ENCODE results near the gene LINC00305. TPM values are rescaled to one million over a fixed set of nuclear protein-coding genes. Genes with fewer than 3 reads are reported as not detected.

The LINC00305 gene
- total RNA-seq, result not detected
- long read RNA-seq, result 0 reads

DNA sequence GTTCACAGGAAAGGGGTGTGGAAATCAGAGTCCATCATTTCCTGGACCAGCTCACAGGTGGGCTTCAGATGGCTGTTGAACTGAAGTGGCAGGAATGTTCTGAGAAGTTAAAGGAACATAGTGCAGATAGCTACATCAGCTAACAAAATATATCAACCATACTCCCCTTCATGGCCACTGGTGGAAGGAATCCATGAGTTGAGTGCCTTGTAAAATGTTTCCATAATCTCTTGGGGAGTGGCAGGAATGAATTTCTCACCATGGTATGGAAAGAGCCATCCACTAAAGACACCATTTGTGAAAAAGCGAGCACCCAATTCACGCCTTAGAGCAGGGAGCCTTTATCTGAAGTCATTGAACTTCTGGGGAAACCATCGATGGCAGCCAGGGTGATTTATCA lies at the start of gene LINC00305:
Gene LINC00305, minus strand, starts transcription at position 101 of the 400 bp plus-strand sequence.
- no peak for ATAC-seq
- no peak for DNase-seq (ENCODE audit: missing footprints)
- intact Hi-C loops (cut with DNase I), result no loop called here

DNA sequence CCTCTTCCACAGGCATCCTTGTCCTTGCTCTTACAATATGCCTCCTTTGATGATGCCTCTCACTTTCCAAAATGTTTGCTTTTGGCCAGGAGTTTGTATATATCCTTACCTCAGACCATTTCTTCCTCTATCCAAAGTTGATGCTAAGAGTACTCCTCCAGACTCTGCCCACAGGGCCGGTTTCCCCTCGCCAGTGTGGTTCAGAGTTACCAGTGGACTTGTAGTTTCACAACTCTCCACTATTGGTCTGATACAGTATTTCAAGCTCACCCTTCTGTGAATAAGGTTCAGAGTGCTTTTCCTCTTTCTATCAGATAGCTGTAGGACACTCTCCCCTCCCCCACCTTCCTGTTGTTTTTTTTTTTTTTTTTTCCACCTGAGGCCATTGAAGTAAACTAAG lies 42.2 kb upstream of the LINC00305 start:
- intact Hi-C loops (cut with DNase I), result no loop called here
- DNase-seq (ENCODE audit: missing footprints) (no peak), ATAC-seq (no peak)

DNA sequence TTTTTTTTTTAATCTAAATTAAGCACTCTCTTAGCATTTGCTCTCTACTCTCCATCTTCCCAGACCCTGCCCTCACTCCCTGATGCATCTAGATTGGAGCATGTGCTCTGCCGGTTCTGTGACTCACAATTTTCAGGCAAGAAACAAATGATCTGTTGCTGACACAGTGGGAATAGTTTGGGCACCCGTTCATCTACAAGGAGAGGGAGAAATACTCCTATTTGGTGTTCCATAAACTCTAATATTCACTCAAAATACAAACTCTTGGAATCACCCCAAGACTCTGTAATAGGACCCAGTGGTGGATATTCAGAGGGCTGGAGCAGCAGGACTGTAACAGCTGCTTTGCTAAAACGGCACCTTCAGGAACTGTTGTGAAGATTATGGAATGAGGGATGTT lies 37.1 kb upstream of the LINC00305 start:
- ATAC-seq (no peak), DNase-seq (ENCODE audit: missing footprints) (no peak)
- intact Hi-C loops (cut with DNase I), result no loop called here

DNA sequence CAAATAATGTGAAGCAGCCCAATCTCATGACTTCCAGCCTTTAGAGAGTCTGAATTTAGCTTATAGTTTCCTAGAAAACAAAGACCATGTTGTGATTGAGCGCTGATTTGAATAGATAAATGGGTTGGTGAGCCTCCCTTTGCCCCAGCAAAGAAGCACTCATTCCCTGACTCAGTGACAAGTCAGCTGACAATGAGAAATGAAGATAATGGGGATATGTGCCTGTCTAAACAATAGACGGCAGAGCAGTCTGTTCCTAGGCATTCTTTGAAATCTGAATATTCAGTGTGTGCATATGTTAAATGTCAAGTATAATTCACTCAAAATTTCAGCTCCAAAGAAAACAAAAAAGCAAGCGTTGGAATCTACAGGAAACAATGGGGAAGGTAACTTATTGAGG lies 34.8 kb upstream of the LINC00305 start:
- ATAC-seq (no peak), DNase-seq (ENCODE audit: missing footprints) (no peak)
- intact Hi-C loops (cut with DNase I), result no loop called here

DNA sequence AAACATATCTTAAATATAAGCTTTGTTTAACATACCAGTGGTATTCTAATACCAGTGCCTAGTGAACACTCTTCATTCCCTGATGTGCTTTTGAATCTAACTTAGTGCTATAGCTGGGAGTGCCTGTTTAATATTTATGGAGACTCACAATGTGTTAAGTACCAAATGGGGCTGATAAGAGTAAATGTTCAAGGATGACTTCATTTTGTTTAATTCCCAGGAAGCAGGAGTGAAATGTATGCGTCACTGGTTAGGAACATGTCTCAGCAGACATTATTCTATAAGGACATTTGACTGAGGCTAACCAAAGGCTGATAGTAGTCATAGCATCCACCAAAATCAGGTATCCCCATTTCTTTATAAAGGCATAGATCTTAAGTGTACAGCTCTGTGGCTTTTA lies 31.7 kb upstream of the LINC00305 start:
- DNase-seq (ENCODE audit: missing footprints) (no peak), ATAC-seq (no peak)
- intact Hi-C loops (cut with DNase I), result no loop called here

DNA sequence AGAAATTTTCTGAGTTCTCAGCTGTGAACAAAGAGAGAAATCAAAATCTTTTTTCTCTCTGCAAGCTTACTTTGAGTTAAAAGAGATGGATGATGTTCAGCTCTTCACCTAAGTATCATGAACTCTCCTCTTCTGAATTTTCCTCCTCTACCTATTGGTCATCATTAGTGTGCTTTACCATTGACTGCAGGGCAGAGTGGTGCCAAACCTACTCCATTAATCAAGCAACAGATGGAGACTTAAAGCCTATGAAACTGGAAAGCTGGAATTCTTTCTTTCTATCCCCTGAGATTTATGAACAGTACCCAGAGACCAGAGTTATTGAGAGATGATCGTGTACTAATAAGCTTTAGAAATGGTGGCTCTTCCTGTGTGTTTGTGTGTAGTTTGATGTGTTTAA lies 31.3 kb upstream of the LINC00305 start:
- DNase-seq (ENCODE audit: missing footprints) (no peak), ATAC-seq (no peak)
- intact Hi-C loops (cut with DNase I), result no loop called here

DNA sequence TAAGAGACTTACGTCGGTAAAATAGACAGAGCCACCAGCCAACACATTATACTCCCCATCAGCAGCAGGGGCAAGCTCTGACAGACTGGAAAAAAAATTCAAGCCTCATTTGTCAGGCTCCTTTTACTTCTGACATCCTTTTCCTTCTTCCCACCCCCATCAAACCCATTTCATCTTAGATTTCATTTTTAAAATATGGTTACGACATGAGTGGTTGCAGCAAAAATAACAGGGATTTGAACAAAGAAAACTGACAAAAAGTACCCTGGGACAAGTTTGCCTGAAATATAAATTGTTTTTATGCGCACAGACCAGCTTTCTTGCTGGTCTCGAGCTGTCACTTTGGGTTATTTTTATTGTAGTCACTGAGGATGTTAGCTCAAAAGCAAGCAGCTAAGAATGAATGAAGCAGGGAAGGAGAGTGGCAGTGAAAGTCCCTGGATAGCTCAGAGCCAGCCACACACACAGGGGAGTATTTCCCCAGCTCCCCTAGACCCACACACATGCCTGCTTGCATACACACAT lies 30.7 kb upstream of the LINC00305 start:
- no peak for ATAC-seq
- DNase-seq (ENCODE audit: missing footprints), result no peak
- intact Hi-C loops (cut with DNase I), result no loop called here

DNA sequence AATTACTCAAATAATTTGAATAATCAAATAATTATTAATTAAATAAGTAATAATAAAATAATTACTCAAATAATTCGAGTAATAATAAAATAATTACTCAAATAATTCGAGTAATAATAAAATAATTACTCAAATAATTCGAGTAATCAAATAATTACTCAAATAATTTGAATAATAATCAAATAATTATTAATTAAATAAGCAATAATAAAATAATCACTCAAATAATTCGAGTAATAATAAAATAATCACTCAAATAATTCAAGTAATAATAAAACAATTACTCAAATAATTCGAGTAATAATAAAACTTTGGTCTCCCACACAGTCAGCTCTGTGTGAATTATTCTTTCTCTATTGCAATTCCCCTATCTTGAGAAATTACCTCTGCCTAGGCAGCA lies 30.0 kb upstream of the LINC00305 start:
- no peak for DNase-seq (ENCODE audit: missing footprints)
- ATAC-seq, result no peak
- intact Hi-C loops (cut with DNase I), result no loop called here

DNA sequence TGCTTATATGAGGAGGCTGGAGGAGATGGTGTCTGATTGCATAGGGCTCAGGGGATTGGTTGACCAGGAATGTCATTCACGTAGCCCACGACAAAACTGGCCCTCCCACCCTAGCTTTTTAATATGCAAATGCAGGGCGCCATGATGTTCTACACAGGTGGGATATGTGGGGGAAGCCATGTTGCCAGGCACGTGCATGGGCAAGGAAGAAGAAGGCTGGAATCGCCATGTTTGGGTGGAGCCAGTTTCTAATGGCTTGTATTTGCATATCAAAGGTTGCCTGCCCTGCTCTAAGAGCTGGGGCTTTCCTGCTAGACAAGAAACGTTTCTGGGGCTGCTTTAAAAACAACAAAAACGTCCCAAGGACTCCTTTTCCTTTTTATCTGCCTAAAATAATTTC lies 26.5 kb upstream of the LINC00305 start:
- DNase-seq (ENCODE audit: missing footprints) (no peak), ATAC-seq (no peak)
- intact Hi-C loops (cut with DNase I), result no loop called here

DNA sequence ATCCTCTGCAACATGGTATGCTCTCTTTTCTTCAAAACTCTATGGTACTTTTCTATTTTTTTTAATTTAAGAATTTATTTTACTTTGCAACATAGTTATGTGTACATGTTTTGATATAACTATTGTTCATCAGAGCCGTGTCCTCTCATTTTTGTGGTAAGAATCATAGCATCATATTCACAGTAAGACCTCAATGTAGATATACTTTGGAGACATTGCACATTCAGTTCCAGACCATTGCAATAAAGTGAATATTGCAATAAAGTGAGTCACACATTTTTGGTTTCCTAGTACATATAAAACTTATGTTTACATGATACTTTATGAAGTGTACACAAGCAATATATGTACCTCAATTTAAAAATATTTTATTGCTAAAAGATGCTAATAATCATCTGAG lies 22.7 kb upstream of the LINC00305 start:
- ATAC-seq (no peak), DNase-seq (ENCODE audit: missing footprints) (no peak)
- intact Hi-C loops (cut with DNase I), result no loop called here

DNA sequence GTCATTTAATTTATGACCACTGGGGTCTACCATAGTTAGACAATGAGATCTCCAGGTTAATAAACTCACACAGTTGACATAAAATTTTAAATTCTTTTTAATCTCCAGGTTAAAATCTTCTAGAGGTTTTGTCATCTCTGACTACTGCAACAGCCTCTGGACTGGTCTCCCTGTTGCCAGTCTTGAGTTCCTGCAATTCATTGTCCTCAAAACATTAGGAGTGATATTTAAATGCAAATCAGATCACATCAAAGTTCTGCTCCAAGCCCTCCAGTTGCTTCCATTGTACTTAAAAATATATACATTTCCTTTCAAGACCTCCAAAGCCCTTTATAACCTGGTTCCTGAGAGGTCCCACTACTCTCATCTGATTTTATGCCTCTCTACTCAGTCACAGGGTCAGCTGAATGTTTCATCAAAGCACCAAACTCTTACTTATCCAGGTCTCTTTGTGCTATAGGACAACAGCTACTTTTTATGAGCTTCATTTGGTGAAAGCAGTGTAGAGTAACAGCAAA lies 18.6 kb upstream of the LINC00305 start:
- ATAC-seq, result no peak
- intact Hi-C loops (cut with DNase I), result no loop called here
- no peak for DNase-seq (ENCODE audit: missing footprints)

DNA sequence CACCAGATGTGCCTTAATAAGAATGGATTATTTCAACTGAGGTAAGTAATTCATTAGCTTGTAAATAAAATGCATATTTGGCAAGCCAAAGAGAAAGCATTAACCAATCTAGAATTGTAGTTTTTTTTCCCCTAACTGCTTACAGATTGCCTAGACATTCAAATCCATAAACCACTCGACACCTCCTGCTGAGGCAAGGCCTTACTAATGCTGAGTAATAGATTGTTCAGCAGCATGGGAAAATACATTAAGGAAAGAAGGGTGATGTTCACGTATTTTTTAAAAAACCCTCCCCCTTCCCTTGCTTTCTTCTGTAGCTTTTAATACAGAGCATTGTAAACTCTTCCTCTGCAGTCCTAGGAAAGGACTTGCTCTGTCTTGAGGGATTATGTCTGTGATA lies 17.0 kb upstream of the LINC00305 start:
- intact Hi-C loops (cut with DNase I), result no loop called here
- DNase-seq (ENCODE audit: missing footprints) (no peak), ATAC-seq (no peak)

DNA sequence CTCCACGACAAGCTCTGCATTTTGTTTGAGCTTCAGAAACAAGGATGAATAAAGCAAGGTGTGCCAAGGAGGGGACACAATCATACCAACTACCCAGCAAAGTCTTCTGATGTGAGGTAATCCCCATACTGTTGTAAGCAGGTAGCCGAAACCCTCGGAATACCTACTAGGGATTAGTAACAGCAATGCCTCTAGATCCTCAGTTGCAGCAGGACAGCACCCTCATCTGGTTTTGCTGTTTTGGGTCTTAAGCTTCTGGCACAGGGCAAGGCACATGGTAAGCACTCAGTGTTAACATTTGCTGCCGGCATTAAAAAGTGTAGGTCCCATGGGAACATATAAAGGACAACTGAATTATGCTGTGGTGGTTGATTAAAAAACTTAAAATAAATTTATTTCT lies 16.0 kb upstream of the LINC00305 start:
- no peak for DNase-seq (ENCODE audit: missing footprints)
- intact Hi-C loops (cut with DNase I), result no loop called here
- no peak for ATAC-seq

DNA sequence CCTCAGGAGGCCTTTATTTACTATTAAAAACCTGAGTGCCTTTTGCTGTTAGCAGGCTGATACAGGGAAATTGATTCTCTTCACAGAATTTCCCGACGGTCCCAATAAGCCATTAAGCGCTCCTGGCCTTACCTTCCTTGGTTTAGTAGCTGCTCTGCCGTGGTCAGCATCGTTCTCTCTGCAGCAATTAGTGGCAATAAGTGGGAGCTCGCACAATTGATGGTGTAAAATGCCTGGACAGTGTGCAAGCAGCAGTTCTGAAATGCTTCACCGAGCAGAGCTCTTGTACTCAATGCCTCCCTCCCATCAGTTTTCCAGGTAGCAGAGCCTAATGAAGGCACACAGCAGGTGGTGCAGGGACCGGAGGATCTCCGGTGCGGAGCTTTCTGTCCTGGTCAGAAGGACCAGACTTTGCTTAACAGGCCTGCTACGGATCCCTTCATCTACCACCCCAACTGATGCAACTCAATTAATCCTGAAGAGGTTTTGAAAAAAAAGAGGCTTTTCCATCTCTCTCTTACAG lies 1.1 kb upstream of the LINC00305 start:
- intact Hi-C loops (cut with DNase I), result no loop called here
- DNase-seq (ENCODE audit: missing footprints) (no peak), ATAC-seq (no peak)

DNA sequence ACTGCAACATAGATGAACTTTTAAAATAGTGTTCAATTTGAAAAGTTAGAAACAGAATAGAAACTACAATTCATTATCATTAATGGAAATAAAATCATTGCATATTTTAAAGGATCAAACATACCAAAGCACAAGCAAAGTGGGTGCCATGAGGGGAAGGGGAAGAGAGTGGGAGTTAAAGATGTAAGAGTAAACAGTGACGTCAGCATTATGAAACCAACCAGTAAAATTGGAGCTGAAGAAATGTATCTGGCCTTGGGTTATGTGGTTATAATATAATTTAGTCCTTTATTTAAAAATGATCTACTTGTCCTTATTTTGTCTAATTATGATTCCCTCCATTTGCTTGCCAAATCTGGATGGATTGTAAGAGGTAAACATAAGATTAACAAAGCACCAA lies 6.0 kb downstream of the LINC00305 start:
- DNase-seq (ENCODE audit: missing footprints) (no peak), ATAC-seq (no peak)
- intact Hi-C loops (cut with DNase I), result no loop called here

DNA sequence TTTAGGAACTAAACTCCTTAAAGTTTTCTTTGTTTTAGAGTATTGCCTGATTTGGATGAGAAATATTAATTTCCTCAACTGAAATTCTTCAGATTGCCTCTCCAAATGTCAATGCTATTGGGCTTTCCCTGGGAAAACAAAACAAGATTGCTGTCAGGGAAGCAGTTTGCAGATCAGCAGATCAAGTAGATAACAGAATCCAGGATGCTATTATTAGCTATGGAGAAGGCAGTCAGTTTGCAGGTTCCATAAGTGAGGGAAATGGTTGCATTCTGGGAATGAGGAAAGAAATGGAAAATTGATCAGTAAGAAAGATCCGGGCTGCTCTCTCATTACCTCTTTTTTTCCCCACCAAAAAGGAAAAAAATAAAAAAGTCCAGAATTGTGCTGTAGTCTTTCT lies 11.0 kb downstream of the LINC00305 start:
- intact Hi-C loops (cut with DNase I), result no loop called here
- ATAC-seq (no peak), DNase-seq (ENCODE audit: missing footprints) (no peak)

DNA sequence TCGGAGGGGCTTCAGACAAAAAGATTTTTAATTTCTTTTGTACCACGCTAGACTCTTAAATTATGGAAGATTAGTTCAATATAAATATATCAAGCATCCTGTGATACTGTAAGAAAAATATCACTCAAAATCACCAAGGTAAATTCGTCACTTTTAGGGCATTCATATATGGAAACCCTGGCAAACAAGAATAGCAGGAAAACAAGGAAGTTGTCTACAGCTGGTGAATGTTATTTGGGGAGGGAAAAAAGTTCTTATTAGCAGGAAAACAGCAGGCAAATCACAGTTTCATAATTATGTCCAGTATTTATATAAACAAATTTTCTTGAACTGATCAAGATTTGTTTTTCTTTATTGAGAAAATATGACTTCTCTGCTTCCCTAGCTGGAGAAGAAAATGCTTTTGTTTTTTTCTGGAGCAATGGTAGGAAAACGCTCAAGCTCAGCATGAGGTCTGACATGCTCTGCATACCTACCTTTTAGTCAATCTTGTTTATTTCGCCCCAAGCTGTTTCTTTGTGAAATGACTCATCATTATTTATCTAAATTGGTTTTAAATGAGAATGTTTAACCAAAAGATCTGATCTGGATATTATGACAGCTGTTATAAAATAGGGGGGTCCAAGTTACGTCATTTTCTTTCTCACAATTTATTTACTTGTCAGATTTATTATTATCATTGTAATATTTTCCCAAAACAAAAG lies 14.7 kb downstream of the LINC00305 start:
- no peak for ATAC-seq
- DNase-seq (ENCODE audit: missing footprints), result no peak
- intact Hi-C loops (cut with DNase I), result no loop called here

DNA sequence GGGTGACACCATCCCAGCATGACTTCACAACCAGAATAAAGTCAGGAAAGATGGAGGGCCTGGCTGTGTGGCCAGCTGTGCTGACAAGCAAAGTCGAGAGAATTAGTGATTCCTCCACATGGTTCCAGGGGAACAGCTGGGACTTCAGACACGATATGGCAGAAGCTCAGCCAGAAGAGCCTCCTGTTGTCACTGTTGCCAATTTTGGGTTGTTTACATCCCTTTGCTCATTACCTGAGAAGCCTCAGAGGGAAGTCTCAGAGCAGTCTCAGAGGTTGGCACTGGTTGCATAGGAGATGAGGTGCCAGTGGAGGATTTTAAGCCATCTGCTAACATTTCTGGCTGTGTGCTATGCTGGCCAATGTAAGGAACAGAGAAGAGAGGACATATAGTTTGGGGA lies 16.0 kb downstream of the LINC00305 start:
- DNase-seq (ENCODE audit: missing footprints), result no peak
- ATAC-seq, result no peak
- intact Hi-C loops (cut with DNase I), result no loop called here

DNA sequence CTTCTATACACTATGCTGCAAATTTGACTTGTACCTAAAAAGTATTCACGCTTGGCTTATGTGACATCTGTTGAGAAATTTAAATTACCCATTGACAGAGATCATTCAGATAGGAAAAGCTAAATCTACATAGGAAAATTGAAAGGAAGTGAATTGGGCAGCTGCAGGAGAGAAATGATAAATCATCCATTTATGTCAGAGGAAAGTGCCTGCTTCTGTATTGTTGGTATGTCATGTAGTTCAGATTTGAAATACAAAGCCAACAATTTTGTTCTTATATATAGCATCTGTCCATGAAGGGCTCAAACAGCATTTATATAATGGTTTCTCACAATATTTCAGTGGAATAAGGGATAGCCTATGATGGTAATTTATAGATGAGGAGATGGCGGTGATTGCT lies 17.6 kb downstream of the LINC00305 start:
- DNase-seq (ENCODE audit: missing footprints), result no peak
- ATAC-seq, result no peak
- intact Hi-C loops (cut with DNase I), result no loop called here

DNA sequence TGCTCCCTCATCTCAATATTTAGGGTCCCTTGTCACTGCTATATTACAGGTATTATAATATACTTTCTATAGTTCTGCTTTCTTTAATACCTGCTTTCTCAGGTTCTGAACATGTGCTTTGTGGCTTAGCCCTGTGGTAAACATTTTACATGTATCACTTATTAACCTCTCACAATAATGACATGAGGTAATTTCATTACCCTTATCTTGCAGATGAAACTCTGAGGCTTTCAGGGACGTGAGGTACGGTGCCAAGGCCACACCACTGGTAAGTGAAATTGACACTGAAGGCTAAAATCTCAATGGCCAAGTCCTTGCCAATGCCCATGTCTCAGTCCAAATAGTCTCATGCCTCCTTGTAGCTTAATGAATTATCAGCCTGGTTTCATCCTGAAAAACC lies 21.7 kb downstream of the LINC00305 start:
- intact Hi-C loops (cut with DNase I), result no loop called here
- no peak for ATAC-seq
- no peak for DNase-seq (ENCODE audit: missing footprints)

DNA sequence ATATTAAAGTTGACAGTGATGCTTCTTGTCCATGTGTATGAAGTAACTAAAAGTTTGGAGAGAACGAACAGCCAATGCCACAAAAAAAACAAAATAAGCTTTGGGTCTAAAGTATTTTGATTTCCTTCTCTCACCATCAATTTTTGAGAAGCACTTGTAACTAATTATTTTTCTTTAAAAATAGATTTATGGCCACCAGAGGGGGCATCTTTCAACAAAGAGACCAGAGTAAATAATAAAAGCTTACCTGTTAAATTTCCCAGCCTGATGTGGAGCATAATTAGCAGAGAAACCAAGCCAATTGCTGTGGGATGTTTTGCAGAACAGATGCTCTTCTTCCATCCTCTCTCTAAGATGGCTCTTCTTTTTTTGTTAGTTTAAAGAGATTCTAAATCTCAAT lies 29.0 kb downstream of the LINC00305 start:
- DNase-seq (ENCODE audit: missing footprints) (no peak), ATAC-seq (no peak)
- intact Hi-C loops (cut with DNase I), result no loop called here

Measured in Right ventricle myocardium inferior (tissue), 1 donor.